HUES64 (cell line): ENCODE results near the gene CELF4.

Experiments
- H3K27ac ChIP-seq: 2 replicates; pipeline ENCODE4 v1.7.0; 2013; ENCODE audit warnings: low read depth, low read length, inconsistent platforms
- H3K27me3 ChIP-seq: 2 replicates; pipeline ENCODE4 v1.6.1; 2013; ENCODE audit warnings: mild to moderate bottlenecking, low read length; ENCODE audit not compliant: insufficient read depth
- H3K36me3 ChIP-seq: 2 replicates; pipeline ENCODE4 v1.6.1; 2013; ENCODE audit warnings: mild to moderate bottlenecking, low read length; ENCODE audit not compliant: insufficient read depth
- H3K4me1 ChIP-seq: 2 replicates; pipeline ENCODE4 v1.6.1; 2013; ENCODE audit warnings: mild to moderate bottlenecking, low read length, moderate library complexity; ENCODE audit not compliant: insufficient read depth
- H3K4me3 ChIP-seq: 2 replicates; pipeline ENCODE4 v1.5.1; 2013; ENCODE audit warnings: mild to moderate bottlenecking, low read length, moderate library complexity
- H3K9ac ChIP-seq: 2 replicates; pipeline ENCODE4 v1.6.1; 2013; ENCODE audit warnings: mild to moderate bottlenecking, low read depth, low read length
- H3K9me3 ChIP-seq: 2 replicates; pipeline ENCODE4 v1.6.1; 2013; ENCODE audit warnings: low read depth, low read length; ENCODE audit not compliant: insufficient read depth
- WGBS: fragments of 150-250, 120-280 bp; methylation state at CpG from one replicate; pipeline ENCODE4 v1.1.7; 2013; ENCODE audit warnings: missing lambda C conversion rate; 5-methylcytosine and 5-hydroxymethylcytosine counted together

CELF4 gene

DNA sequence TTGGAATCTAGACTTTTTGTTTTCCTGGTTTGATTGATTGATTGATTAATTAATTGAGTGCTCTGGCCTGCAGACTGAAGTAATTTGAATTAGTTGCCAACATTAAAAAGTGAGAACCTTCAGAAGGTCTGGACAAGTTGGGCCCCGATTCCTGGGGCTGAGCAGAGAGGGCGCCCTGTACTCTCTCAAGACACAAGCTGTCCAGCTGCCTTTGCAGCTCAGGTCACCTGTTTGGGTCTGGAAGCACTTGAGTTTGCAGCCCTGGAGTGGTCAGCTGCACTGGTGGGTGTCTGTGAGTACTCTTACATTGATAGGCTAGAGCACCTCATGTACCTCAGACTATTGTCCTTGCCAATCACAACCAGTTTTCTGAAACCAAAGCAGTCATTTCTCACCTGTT is 22.7 kb upstream of the CELF4 start:
- H3K9ac ChIP-seq = no peak overlapping the region
- H3K4me3 ChIP-seq = no peak overlapping the region
- H3K4me1 ChIP-seq = peaks cover 14% of the 10 kb centered on the region; the same call in 1 of the 2 replicates
- H3K27me3 ChIP-seq = no peaks in the 10 kb centered on the region
- 91% methylated on average over 2 of the region's 2 CpGs for WGBS
- H3K36me3 ChIP-seq = no peaks in the 10 kb centered on the region
- H3K27ac ChIP-seq = no peak overlapping the region
- H3K9me3 ChIP-seq = peaks cover 6% of the 10 kb centered on the region; the same call in 1 of the 2 replicates

DNA sequence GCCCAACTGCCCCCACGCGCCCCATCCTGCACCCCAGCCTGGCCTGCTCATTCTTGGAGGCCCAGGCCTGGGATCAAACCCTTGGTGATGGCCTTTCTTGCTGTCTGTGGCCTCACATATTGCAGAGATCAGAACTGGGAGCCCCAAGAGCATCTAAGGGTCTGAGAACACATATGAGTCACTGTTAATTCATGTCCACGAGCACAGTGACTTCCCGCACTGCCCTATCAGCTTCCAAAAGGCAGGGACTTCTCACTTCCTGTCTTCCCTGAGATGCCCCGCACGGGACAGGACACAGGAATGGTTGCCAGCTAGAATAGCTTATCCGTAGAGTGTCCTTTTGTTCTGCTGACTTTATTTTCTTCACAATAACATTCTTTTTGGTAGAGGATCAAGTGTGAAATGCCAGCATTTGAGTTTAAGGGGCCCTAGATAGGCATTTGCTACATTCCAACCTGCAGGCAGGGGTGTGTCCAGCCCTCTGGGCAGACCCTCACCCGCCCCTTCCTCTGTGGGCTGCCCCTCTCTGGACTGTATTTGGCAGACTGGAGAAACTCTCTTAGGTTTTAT is 21.1 kb upstream of the CELF4 start:
- H3K27ac ChIP-seq = no peak overlapping the region
- H3K27me3 ChIP-seq = no peaks in the 10 kb centered on the region
- WGBS = 88% methylated on average over 8 of the region's 8 CpGs
- H3K4me1 ChIP-seq = peaks cover 14% of the 10 kb centered on the region; the same call in 1 of the 2 replicates
- no peak overlapping the region for H3K4me3 ChIP-seq
- H3K36me3 ChIP-seq = no peaks in the 10 kb centered on the region
- H3K9ac ChIP-seq = no peak overlapping the region
- H3K9me3 ChIP-seq = peaks cover 6% of the 10 kb centered on the region; the same call in 1 of the 2 replicates

DNA sequence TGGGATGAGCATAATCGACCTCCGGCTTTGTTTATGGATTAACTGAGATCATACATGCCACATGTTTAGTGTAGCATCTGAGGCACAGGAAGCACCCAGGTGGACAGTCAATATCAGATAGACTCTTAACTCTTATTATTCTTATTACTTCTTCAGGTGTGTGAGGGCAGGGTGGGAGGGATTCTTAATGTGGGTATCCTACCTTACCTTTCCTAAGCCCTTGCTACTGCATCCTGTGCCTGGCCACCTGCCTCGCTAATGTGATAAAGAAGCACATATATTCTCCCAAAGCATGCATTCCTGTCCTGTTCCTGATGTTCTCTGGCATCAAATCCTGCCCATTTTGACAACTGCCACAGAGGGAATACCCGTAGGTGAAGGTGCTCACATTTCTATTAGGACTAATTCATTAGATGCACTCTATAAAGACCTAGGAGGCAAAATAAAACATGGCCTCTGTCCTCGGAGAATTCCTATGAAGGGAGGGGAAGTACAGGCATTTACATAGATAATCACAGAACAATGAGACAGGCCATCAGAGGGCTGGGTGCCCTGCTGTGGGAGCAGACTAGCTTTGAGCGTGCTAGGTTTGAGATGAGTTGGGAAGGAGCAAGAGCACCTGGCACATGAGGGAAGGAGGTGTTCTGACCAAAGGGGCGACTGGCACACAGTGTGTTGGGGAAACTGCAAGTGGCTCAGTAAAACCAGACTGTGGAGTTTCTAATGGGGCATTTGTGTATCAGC is 19.5 kb upstream of the CELF4 start:
- WGBS = 49% methylated on average over 7 of the region's 7 CpGs
- H3K4me3 ChIP-seq = no peak overlapping the region

DNA sequence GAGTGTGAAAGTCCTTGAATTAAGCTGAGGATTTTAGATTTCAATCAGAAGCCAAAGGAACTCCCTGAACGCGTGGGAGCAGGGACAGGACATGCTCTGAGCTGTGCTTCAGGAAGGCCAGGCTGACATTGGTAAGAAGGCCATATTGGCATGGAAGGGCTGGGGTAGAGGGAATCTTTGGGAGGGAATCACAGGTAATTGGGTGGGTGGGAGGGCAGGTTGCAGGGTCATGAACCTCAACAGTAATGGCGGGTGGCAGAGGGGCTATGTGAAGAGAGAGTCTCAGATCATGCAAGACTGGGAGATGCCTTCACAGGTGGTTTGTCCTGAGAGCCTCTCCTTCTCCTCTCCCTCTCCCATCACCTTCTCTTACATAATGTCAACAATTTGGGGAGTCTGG is 18.6 kb upstream of the CELF4 start:
- Histone ChIP-seq H3K9me3 (no peaks in the 10 kb centered on the region), H3K4me1 (peaks cover 17% of the 10 kb centered on the region; the same call in 1 of the 2 replicates), H3K27ac (no peak overlapping the region), H3K36me3 (no peaks in the 10 kb centered on the region), H3K4me3 (no peak overlapping the region), H3K9ac (no peak overlapping the region), H3K27me3 (no peaks in the 10 kb centered on the region)
- 86% methylated on average over 3 of the region's 3 CpGs for WGBS

More for the DNA sequence above, 19.5 kb upstream of the CELF4 start:
- peaks cover 14% of the 10 kb centered on the region; the same call in 1 of the 2 replicates for H3K4me1 ChIP-seq
- H3K9me3 ChIP-seq = 0 out of 2 replicates have a peak, but pooled peaks cover 2% of the 10 kb centered on the region
- H3K27me3 ChIP-seq = no peaks in the 10 kb centered on the region
- H3K36me3 ChIP-seq = no peaks in the 10 kb centered on the region
- no peak overlapping the region for H3K27ac ChIP-seq
- H3K9ac ChIP-seq = no peak overlapping the region

DNA sequence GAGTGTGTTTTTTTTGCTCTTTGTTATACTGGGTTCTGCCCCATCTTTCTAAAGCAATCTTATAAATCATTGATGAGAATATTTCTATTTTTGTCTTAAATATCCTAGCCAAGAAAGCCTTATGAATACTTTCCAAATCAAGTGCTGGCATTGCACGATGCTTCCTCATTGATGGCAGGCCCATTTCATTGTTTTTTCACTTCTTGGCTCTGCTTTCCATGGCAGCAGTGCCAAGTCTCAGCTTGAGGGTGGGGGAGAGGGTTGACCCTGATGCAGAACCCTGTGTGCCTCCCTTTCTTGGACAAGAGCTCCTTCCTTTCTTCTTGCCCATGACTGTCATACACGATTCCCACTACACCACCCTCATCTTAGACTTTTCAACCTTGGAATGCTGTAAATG is 16.7 kb upstream of the CELF4 start:
- WGBS = 96% methylated on average over 2 of the region's 2 CpGs
- Histone ChIP-seq H3K9me3 (no peaks in the 10 kb centered on the region), H3K4me1 (peaks cover 32% of the 10 kb centered on the region), H3K36me3 (no peaks in the 10 kb centered on the region), H3K27me3 (no peaks in the 10 kb centered on the region), H3K4me3 (no peak overlapping the region), H3K27ac (no peak overlapping the region), H3K9ac (no peak overlapping the region)

DNA sequence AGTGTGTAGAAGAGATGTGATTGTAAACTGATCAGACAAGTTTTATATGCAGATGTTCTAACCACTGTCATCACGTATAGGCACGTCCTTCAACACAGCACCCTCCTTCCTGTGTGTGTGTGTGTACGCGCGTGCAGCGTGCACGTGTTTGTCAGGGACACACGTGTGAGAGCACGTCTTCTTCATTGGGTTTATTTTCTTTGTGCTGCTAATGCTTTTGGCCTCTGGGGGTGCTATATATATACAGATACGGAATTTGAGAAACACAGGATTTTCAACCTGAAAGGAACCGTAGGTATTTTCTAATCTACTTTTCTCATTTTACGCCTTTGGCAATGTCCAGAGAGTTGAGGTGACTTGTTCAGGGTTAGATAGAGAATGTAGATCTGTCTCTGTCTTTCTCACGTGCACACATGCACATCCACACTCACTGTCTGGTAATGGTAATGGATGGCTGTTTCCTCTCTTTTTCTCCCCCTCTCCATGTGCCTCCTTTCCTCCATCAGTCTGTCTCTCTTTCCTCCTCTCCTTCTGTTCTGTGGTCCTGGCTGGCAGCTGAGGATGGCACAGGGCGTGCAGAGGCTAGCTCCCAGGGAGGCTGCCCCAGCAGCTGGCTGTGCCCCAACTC is 13.4 kb upstream of the CELF4 start:
- H3K9ac ChIP-seq = no peak overlapping the region
- no peaks in the 10 kb centered on the region for H3K9me3 ChIP-seq
- H3K4me3 ChIP-seq = no peak overlapping the region
- no peaks in the 10 kb centered on the region for H3K36me3 ChIP-seq
- H3K27me3 ChIP-seq = no peaks in the 10 kb centered on the region; the same call in 1 of the 2 replicates
- 67% methylated on average over 14 of the region's 14 CpGs for WGBS
- H3K27ac ChIP-seq = no peak overlapping the region
- peaks cover 31% of the 10 kb centered on the region for H3K4me1 ChIP-seq

DNA sequence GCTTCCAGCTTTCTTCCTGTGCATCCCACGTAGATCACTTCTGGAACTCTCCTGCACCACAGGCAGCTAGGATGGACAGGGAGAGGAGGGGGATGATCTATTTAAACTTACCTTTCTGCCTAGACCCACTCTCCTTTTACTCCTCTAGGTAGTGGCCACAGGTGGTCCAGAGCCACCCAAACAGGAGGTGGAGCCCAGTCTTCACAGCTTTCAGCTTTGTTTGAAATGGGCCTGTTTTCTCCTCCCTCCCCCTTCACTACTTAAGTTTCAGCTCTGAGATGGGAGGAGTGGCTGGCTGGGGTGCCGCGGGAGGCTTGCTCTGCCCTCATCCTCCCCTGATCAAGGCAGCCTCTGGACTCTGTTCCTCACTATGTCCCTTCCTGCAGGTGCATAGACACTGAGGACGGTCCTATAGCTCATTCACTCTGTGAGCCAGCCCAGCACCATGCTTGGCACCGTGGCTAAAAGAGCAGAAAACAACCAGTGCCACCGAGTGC is 12.6 kb upstream of the CELF4 start:
- H3K27me3 ChIP-seq = no peaks in the 10 kb centered on the region; the same call in 1 of the 2 replicates
- no peak overlapping the region for H3K4me3 ChIP-seq
- H3K9ac ChIP-seq = no peak overlapping the region
- H3K27ac ChIP-seq = no peak overlapping the region
- 18% methylated on average over 6 of the region's 6 CpGs for WGBS
- H3K9me3 ChIP-seq = no peaks in the 10 kb centered on the region
- H3K36me3 ChIP-seq = no peaks in the 10 kb centered on the region
- peaks cover 31% of the 10 kb centered on the region for H3K4me1 ChIP-seq

DNA sequence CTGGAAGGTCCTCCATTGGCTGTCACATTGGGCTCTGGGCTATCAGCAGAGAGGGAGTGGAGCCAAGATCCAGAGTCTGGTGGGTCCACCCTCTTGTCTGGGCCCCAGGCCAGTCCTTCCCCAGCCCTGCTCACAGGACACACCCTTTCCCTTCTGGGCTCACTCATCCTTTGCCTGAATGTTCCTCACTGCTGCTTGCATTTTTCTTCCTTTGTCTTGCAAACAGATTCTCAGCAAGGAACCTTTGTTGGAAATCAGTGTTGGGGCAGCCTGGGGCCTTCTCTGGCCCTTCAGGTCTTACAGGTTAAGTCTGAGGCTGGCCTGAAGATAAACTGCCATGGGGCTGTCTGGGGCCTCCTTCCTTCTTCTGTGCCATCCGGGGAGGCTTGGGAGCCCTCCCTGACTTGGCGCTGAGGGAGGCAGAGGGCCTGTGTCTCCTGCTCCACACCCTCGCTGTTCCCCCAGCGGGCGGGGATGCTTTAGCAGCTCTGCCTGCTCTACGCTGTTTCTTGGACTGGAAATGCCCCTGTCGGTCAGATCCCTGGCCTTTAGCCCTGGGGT is 11.5 kb upstream of the CELF4 start:
- H3K27ac ChIP-seq = peak overlapping the region; percentile 86
- H3K9ac ChIP-seq = peak overlapping the region; percentile 26
- H3K9me3 ChIP-seq = no peaks in the 10 kb centered on the region
- no peaks in the 10 kb centered on the region; the same call in 1 of the 2 replicates for H3K27me3 ChIP-seq
- H3K36me3 ChIP-seq = no peaks in the 10 kb centered on the region
- 6% methylated on average over 7 of the region's 7 CpGs for WGBS
- H3K4me1 ChIP-seq = peaks cover 31% of the 10 kb centered on the region
- H3K4me3 ChIP-seq = peak overlapping the region; percentile 13

DNA sequence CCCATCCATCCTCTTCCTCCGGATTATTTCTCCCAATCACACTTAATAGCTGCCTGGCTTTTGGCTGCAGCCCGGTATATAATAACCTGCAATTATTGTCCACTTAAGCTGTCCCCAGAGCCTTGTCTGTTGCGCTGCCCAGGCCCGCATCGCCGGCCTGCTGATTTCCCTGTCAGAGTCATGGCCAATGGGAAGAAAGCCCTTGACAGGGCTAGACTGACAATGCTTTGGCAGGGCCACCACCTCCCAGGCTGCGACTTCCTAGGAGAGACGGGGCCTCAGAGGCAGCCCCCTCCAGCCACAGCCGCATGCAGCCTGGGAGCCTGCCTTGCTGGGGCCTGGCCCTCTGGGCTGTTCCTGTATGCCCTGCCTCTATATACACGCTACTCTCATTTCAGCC is 10.0 kb upstream of the CELF4 start:
- Histone ChIP-seq H3K4me1 (peaks cover 39% of the 10 kb centered on the region), H3K4me3 (no peak overlapping the region), H3K27me3 (peaks cover 10% of the 10 kb centered on the region), H3K36me3 (no peaks in the 10 kb centered on the region), H3K9ac (no peak overlapping the region), H3K9me3 (no peaks in the 10 kb centered on the region), H3K27ac (no peak overlapping the region)
- 83% methylated on average over 10 of the region's 10 CpGs for WGBS

DNA sequence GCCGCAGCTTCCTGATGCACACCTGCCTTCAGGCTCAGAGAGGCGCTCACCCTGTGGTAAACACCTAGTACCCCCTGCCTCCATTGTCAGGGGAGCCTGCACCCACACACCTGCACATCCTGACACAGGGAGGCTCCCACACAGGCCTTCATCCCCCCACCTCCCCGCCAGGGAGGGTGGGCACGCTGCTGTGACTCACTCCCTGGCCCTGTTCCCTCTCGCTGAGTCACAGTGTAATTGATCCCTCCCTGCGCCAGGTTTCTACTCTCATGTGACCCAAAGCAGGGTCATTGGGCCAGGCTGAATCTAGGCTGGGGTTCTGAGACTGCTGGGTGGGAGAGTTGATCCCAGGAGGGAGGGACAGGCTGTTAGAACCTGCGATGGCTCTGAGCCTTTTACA is 8.5 kb upstream of the CELF4 start:
- WGBS = 75% methylated on average over 7 of the region's 7 CpGs
- peaks cover 36% of the 10 kb centered on the region for H3K4me1 ChIP-seq
- H3K4me3 ChIP-seq = no peak overlapping the region
- no peak overlapping the region for H3K9ac ChIP-seq
- H3K27ac ChIP-seq = no peak overlapping the region
- no peaks in the 10 kb centered on the region for H3K9me3 ChIP-seq
- no peaks in the 10 kb centered on the region for H3K36me3 ChIP-seq
- peaks cover 25% of the 10 kb centered on the region for H3K27me3 ChIP-seq

DNA sequence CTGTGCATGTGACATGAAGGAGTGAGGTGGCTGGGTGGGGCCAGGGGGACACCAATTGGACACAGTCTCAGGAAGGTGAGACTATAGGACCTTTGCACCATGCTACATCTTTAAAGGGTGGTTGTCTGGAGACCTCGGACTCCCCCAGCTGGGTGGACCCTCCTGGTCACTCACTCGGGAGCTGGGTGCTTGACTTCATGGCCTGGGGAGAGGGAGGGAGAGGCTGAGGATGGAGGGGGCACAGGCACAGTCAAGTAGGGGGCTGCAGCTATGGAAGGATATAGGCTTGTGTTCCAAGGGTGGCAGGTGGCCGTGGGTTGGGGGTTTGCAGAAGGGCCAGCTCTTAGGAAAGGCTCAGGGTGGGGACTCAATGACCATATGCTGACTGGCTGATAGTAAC is 7.1 kb upstream of the CELF4 start:
- no peak overlapping the region for H3K9ac ChIP-seq
- peaks cover 39% of the 10 kb centered on the region for H3K27me3 ChIP-seq
- no peak overlapping the region for H3K4me3 ChIP-seq
- H3K4me1 ChIP-seq = peaks cover 25% of the 10 kb centered on the region
- no peaks in the 10 kb centered on the region for H3K9me3 ChIP-seq
- 92% methylated on average over 3 of the region's 3 CpGs for WGBS
- no peak overlapping the region for H3K27ac ChIP-seq
- no peaks in the 10 kb centered on the region for H3K36me3 ChIP-seq
